ENCODE data around the gene COMT. TPM values are rescaled to one million over a fixed set of nuclear protein-coding genes. Genes with fewer than 3 reads are reported as not detected.

COMT gene
- total RNA-seq, 1 experiment from 2014 or later: 109 TPM

DNA sequence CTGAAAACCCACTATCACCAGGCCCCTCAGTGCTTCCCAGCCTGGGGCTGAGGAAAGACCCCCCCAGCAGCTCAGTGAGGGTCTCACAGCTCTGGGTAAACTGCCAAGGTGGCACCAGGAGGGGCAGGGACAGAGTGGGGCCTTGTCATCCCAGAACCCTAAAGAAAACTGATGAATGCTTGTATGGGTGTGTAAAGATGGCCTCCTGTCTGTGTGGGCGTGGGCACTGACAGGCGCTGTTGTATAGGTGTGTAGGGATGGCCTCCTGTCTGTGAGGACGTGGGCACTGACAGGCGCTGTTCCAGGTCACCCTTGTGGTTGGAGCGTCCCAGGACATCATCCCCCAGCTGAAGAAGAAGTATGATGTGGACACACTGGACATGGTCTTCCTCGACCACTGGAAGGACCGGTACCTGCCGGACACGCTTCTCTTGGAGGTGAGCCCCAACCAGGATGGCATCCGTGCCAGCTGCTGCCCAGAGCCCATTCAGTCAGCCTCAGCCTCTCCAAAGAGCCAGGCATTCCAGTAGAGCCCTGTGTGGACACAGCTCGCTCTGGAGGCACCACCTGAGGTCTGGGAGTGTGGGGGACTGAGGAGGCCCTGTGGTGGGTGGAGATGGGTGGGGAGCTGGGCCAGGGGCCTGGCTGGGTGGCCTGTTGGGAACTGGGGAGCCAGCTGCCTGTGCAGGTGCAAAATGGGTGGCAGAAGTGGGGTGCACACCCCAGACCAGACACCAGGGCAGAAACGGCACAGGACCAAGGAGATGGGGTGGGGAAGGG lies 22.5 kb downstream of the COMT start:
- peaks cover 37 to 55% of the 10 kb centered on the region in 2 experiments for H3K4me1 ChIP-seq (ENCODE audit: control insufficient read depth in 1 of 2, insufficient read depth in 2 of 2, low read length in 2 of 2)
- peak overlapping the region; percentile 46 to 64 for H3K4me3 ChIP-seq (replicated peaks in 1 of 2; ENCODE audit: low read depth in 1 of 2, low read length in 2 of 2)
- H3K27ac ChIP-seq (ENCODE audit: low read depth, low read length): peak overlapping the region; percentile 99

More for the DNA sequence above, 22.5 kb downstream of the COMT start:
- H3K9me3 ChIP-seq (ENCODE audit: control insufficient read depth in 1 of 2, insufficient read depth in 1 of 2, low read depth in 1 of 2, low read length in 2 of 2): no peaks in the 10 kb centered on the region
- TF ChIP-seq JUND (IDR thresholded peaks at IDR 0.05): no peak
- TF ChIP-seq EGR1 (IDR thresholded peaks at IDR 0.05; ENCODE audit: low read depth): no peak
- TF ChIP-seq CEBPB (IDR thresholded peaks at IDR 0.05; ENCODE audit: low read depth): no peak
- no peak for TF ChIP-seq MAX (IDR thresholded peaks at IDR 0.05)
- TF ChIP-seq POLR2A (IDR thresholded peaks at IDR 0.05; ENCODE audit: borderline replicate concordance, extremely low read depth, insufficient read depth, insufficient read length): no peak
- no peak for TF ChIP-seq POLR2AphosphoS5 (IDR thresholded peaks at IDR 0.05; ENCODE audit: low read depth, low read length)
- TF ChIP-seq TCF7L2 (IDR thresholded peaks at IDR 0.05; ENCODE audit: borderline replicate concordance, extremely low read depth, insufficient read depth, insufficient read length): no peak
- no peak for TF ChIP-seq FOSL1 (IDR thresholded peaks at IDR 0.05; ENCODE audit: low read depth)
- TF ChIP-seq YY1 (IDR thresholded peaks at IDR 0.05; ENCODE audit: extremely low read depth, insufficient replicate concordance, low read depth, low read length): no peak
- TF ChIP-seq SP1 (IDR thresholded peaks at IDR 0.05; ENCODE audit: low read depth): no peak
- TF ChIP-seq EZH2phosphoT487 (IDR thresholded peaks at IDR 0.05; ENCODE audit: borderline replicate concordance): no peak
- no peak for TF ChIP-seq SRF (IDR thresholded peaks at IDR 0.05; ENCODE audit: low read depth)
- TF ChIP-seq REST (IDR thresholded peaks at IDR 0.05; ENCODE audit: low read depth): no peak
- no peak for TF ChIP-seq ZNF274 (IDR thresholded peaks at IDR 0.05; ENCODE audit: low read depth, low read length)
- no peak for TF ChIP-seq SIN3A (IDR thresholded peaks at IDR 0.05; ENCODE audit: low read depth)
- TF ChIP-seq EZH2 (IDR thresholded peaks at IDR 0.05): no peak
- TF ChIP-seq, protein P1, sequence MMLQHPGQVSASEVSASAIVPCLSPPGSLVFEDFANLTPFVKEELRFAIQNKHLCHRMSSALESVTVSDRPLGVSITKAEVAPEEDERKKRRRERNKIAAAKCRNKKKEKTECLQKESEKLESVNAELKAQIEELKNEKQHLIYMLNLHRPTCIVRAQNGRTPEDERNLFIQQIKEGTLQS (IDR thresholded peaks at IDR 0.05): no peak
- BruUV-seq (replicated peaks): no TSS peak
- no peak for ATAC-seq
- ChIA-PET CTCF (interaction anchor here (2.0 kb wide), 1 partner anchor 10 kb away, joined by 15 read pairs; no protein-coding TSS in a partner anchor), RAD21 (ENCODE audit: low non-redundant PET in 1 of 2, low total read pairs in 2 of 2, uncharacterized antibody in 2 of 2, unreplicated experiment in 2 of 2) (no interaction called here), POLR2A (no interaction called here)
- H3K4me2 ChIP-seq (ENCODE audit: low read length): peak overlapping the region; percentile 99
- H4K20me1 ChIP-seq (ENCODE audit: insufficient read depth): no peaks in the 10 kb centered on the region
- intact Hi-C loops (cut with micrococcal nuclease): loop anchor here (10.0 kb wide), 1 partner anchor 151 kb away; the partner anchor contains the start of genes RANBP1 and TRMT2A
- H2AFZ ChIP-seq (ENCODE audit: low read depth, low read length, poor library complexity, severe bottlenecking): no peak overlapping the region
- peak overlapping the region; percentile 74 for H3K9ac ChIP-seq (ENCODE audit: low read length)
- H3K9me2 ChIP-seq (ENCODE audit: insufficient read depth): no peaks in the 10 kb centered on the region
- no peak for DNase-seq (ENCODE audit: low read depth, low spot score)
- H3K27me3 ChIP-seq (ENCODE audit: insufficient read depth, low read length): no peaks in the 10 kb centered on the region
- H3K79me2 ChIP-seq (ENCODE audit: insufficient read depth, low read length): no peaks in the 10 kb centered on the region
- peaks cover 7 to 17% of the 10 kb centered on the region in 2 experiments; a peak in 3 of 4 replicates for H3K36me3 ChIP-seq (ENCODE audit: control insufficient read depth in 1 of 2, insufficient read depth in 2 of 2, low read length in 2 of 2)
